IMR-90 (cell line): ENCODE results near the gene ERRFI1. TPM values are rescaled to one million over a fixed set of nuclear protein-coding genes. Genes with fewer than 3 reads are reported as not detected.

Source experiments
- ATAC-seq: fragments of 200-7000 bp; cut with Tn5 transposase; 2 replicates; pipeline ENCODE4 v1.9.1; 2020; ENCODE audit warnings: low read depth, mild to moderate bottlenecking, moderate library complexity
- BruUV-seq: library from RNA; stranded (reverse); fragments of 400-500 nt; replicated peaks from 2 replicates; lab custom pipeline; 2021; lab: Mats Ljungman, UMichigan
- CTCF ChIA-PET: fragments of 300-600 bp; formaldehyde crosslinking; extraction: SDS; loops from one replicate; lab custom pipeline; 2021; ENCODE audit warnings: antibody characterized with exemption; lab: Yijun Ruan, JAX
- POLR2A ChIA-PET: fragments of 300-600 bp; sonication (Branson Sonifier 250); formaldehyde crosslinking; loops from one replicate; lab custom pipeline; 2022; ENCODE audit warnings: antibody characterized with exemption; ENCODE audit not compliant: unreplicated experiment; lab: Charles Lee
- DNase-seq: peaks from one replicate; pipeline ENCODE4 v3.0.0; 2013
- H2AFZ ChIP-seq: replicated peaks from 2 replicates; pipeline ENCODE3; 2013; ENCODE audit warnings: low read length, mild to moderate bottlenecking; ENCODE audit not compliant: poor library complexity
- H2AK5ac ChIP-seq: 2 replicates; pipeline ENCODE4 v1.6.1; 2013; ENCODE audit warnings: low read depth, low read length, inconsistent platforms
- H2AK9ac ChIP-seq: replicated peaks from 2 replicates; pipeline ENCODE3; 2013; ENCODE audit warnings: mild to moderate bottlenecking, low read depth, low read length, moderate library complexity; ENCODE audit not compliant: poor library complexity
- H2BK120ac ChIP-seq: 2 replicates; pipeline ENCODE4 v1.6.1; 2013; ENCODE audit warnings: low read depth, low read length, inconsistent platforms
- H2BK15ac ChIP-seq: 3 replicates; pipeline ENCODE4 v1.6.1; 2013; ENCODE audit warnings: low read depth, low read length, inconsistent platforms
- H2BK20ac ChIP-seq: 2 replicates; pipeline ENCODE4 v1.6.1; 2013; ENCODE audit warnings: low read depth, mild to moderate bottlenecking, inconsistent platforms, low read length, moderate library complexity
- H2BK5ac ChIP-seq: 2 replicates; pipeline ENCODE4 v1.6.1; 2013; ENCODE audit warnings: mild to moderate bottlenecking, low read depth, low read length, inconsistent platforms; ENCODE audit not compliant: poor library complexity, severe bottlenecking
- H3K14ac ChIP-seq: replicated peaks from 2 replicates; pipeline ENCODE4 v1.6.1; 2013; ENCODE audit warnings: low read depth, low read length, inconsistent platforms
- H3K18ac ChIP-seq: 2 replicates; pipeline ENCODE4 v1.6.1; 2013; ENCODE audit warnings: low read depth, low read length, control low read depth
- H3K23ac ChIP-seq: 2 replicates; pipeline ENCODE4 v1.6.1; 2013; ENCODE audit warnings: low read depth, low read length, inconsistent platforms
- H3K27ac ChIP-seq: 2 replicates; pipeline ENCODE4 v1.5.1; 2013; ENCODE audit warnings: mild to moderate bottlenecking, control low read depth, low read length; ENCODE audit not compliant: insufficient read depth
- H3K27me3 ChIP-seq: 2 replicates; pipeline ENCODE4 v1.6.1; 2013; ENCODE audit warnings: low read length; ENCODE audit not compliant: control insufficient read depth, insufficient read depth
- H3K36me3 ChIP-seq: 2 replicates; pipeline ENCODE4 v1.6.1; 2013; ENCODE audit warnings: low read length, mixed read lengths; ENCODE audit not compliant: control insufficient read depth, insufficient read depth
- H3K4ac ChIP-seq: 2 replicates; pipeline ENCODE4 v1.6.1; 2013; ENCODE audit warnings: low read depth, low read length, inconsistent platforms
- H3K4me1 ChIP-seq: 2 replicates; pipeline ENCODE4 v1.6.1; 2013; ENCODE audit warnings: low read length, mixed read lengths; ENCODE audit not compliant: control insufficient read depth, insufficient read depth
- H3K4me2 ChIP-seq: 2 replicates; pipeline ENCODE4 v1.6.1; 2013; ENCODE audit warnings: low read depth, mild to moderate bottlenecking, control low read depth, low read length, moderate library complexity
- H3K4me3 ChIP-seq: 2 replicates; pipeline ENCODE4 v1.5.1; 2013; ENCODE audit warnings: low read depth, mild to moderate bottlenecking, control low read depth, low read length, moderate library complexity; ENCODE audit not compliant: insufficient read depth
- H3K56ac ChIP-seq: 2 replicates; pipeline ENCODE4 v1.6.1; 2013; ENCODE audit warnings: low read length, inconsistent platforms; ENCODE audit not compliant: insufficient read depth; ENCODE audit errors: extremely low read depth
- H3K79me1 ChIP-seq, 2 experiments: 2 replicates each; pipeline ENCODE4 v1.6.1; 2013; ENCODE audit warnings: low read length in 2 of 2, inconsistent platforms in 1 of 2, low read depth in 1 of 2
- H3K9ac ChIP-seq: 2 replicates; pipeline ENCODE4 v1.6.1; 2013; ENCODE audit warnings: low read depth, low read length, control low read depth
- H3K9me1 ChIP-seq: 2 replicates; pipeline ENCODE4 v1.6.1; 2013; ENCODE audit warnings: low read length, inconsistent platforms; ENCODE audit not compliant: insufficient read depth
- H3K9me3 ChIP-seq: 2 replicates; pipeline ENCODE4 v1.6.1; 2013; ENCODE audit warnings: low read length; ENCODE audit not compliant: control insufficient read depth, insufficient read depth
- H4K20me1 ChIP-seq: 2 replicates; pipeline ENCODE4 v1.6.1; 2013; ENCODE audit warnings: low read length, inconsistent platforms; ENCODE audit not compliant: insufficient read depth
- H4K5ac ChIP-seq: 2 replicates; pipeline ENCODE4 v1.6.1; 2013; ENCODE audit warnings: mild to moderate bottlenecking, low read depth, low read length, control low read depth
- H4K8ac ChIP-seq, 2 experiments: 2 replicates each; pipeline ENCODE4 v1.6.1; 2013; ENCODE audit warnings: low read depth in 2 of 2, low read length in 2 of 2, control low read depth in 1 of 2, inconsistent platforms in 1 of 2
- H4K91ac ChIP-seq: 2 replicates; pipeline ENCODE4 v1.6.1; 2013; ENCODE audit warnings: low read depth, low read length, inconsistent platforms; ENCODE audit not compliant: insufficient read depth
- CEBPB ChIP-seq: IDR thresholded peaks from 2 replicates; pipeline ENCODE4 v1.6.1; 2012; ENCODE audit warnings: low read depth, low read length, improper control_type of control experiment
- RFX5 ChIP-seq: IDR thresholded peaks from 2 replicates; pipeline ENCODE4 v1.8.0; 2012; ENCODE audit warnings: low read depth, mild to moderate bottlenecking, low read length, moderate library complexity
- WGBS, 2 experiments: methylation state at CpG; one replicate each; pipeline versions ENCODE4 v1.1.5 to v1.1.7; 2013; ENCODE audit warnings: missing lambda C conversion rate in 2 of 2; ENCODE audit not compliant: insufficient read length in 1 of 2; ENCODE audit errors: extremely low coverage in 2 of 2; 5-methylcytosine and 5-hydroxymethylcytosine counted together
- dilution Hi-C: fragments of 300-500 bp; cut with HindIII; formaldehyde crosslinking; loops from one replicate; pipeline ENCODE4 v1.14.3; 2018; ENCODE audit warnings: low sequenced_read_pairs; ENCODE audit not compliant: unreplicated experiment
- in situ Hi-C: fragments of 300-500 bp; cut with MboI; formaldehyde crosslinking; loops from 3 replicates; pipeline ENCODE4 v1.14.3; 2019; ENCODE audit warnings: low sequenced_read_pairs, inconsistent platforms, mixed read lengths
- intact Hi-C: fragments of 100-400 bp; cut with micrococcal nuclease; formaldehyde crosslinking; loops from 2 replicates; pipeline ENCODE4 v1.10.0; 2022
- polyA plus RNA-seq, 3 experiments: library from polyadenylated mRNA; depleted of rRNA; stranded (reverse); fragments of >200 nt; gene quantifications; 2 replicates each; pipeline ENCODE4 v1.2.3, GENCODE V29; 2012; ENCODE audit warnings: low replicate concordance in 1 of 3
- total RNA-seq: library from RNA; depleted of rRNA; stranded (reverse); fragments of >200 nt; gene quantifications from 2 replicates; pipeline ENCODE4 v1.2.3, GENCODE V29; 2012

Gene ERRFI1
- total and polyA plus RNA-seq, 2 of the 4 experiments (the other 2 are of a cell fraction) = 101 to 145 TPM

DNA sequence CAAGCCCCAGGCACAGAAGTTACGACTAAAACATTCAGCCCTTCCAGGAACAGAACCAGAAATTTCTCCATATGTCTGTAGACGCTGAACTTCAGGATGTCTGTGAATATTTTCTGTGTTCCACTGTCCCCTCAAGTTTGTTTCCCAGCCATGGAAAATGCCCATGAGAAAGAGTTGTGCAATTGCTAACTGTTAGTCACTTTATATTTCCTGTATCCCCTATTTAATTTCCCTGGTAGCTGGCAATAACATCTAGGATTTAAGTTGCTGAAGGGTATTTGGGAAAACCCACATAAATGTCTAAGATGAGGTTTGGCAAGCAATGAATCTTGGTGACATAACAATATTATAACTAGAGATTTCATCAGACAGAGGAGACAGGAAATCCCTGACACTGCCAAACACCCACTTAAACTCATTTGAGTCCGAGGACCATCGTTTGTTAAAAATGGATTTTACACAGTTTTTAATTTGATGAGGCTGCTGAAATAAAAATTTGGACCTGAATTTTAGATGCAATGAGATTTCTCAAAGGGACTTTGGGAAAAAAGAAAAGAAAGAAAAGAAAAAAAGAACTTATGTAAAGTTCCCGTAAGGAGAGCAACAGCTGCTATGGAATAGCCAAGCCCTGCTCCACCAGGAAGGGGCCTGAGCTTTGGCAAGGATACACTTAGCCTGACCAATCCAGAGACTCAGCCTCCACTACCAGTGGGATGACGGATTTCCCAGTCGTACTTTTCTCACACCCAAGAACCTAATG lies 21.8 kb upstream of the ERRFI1 start:
- H4K5ac ChIP-seq = peak overlapping the region; percentile 75
- peak overlapping the region; percentile 78 for H3K4ac ChIP-seq
- TF ChIP-seq RFX5 = no peak
- peak; percentile 97 for TF ChIP-seq CEBPB
- H3K27ac ChIP-seq = peak overlapping the region; percentile 72
- peak overlapping the region; percentile 42; the same call in 1 of the 2 replicates for H3K23ac ChIP-seq
- peak; percentile 77 for ATAC-seq
- H4K20me1 ChIP-seq = no peaks in the 10 kb centered on the region
- ChIA-PET POLR2A (interaction anchor here (0.6 kb wide), 1 partner anchor 1977 kb away, joined by 3 read pairs; no protein-coding TSS in a partner anchor), CTCF (no interaction called here)
- H3K4me2 ChIP-seq = peak overlapping the region; percentile 54; the same call in 1 of the 2 replicates
- peak overlapping the region; percentile 9; the same call in 1 of the 2 replicates for H3K9ac ChIP-seq
- intact Hi-C loops (loop anchor here (5.0 kb wide), 1 partner anchor 44 kb away; no protein-coding TSS in a partner anchor), in situ Hi-C loops (no loop called here), dilution Hi-C loops (no loop called here)
- peak overlapping the region; percentile 80 for H2BK120ac ChIP-seq
- H3K27me3 ChIP-seq = no peaks in the 10 kb centered on the region
- H3K18ac ChIP-seq = peak overlapping the region; percentile 91
- no peaks in the 10 kb centered on the region for H3K36me3 ChIP-seq
- peak overlapping the region; percentile 87 for H2BK5ac ChIP-seq
- H2BK20ac ChIP-seq = peak overlapping the region; percentile 83
- peaks cover 5% of the 10 kb centered on the region for H3K9me1 ChIP-seq
- peak overlapping the region; percentile 52 to 69; a peak in 3 of 4 replicates for H4K8ac ChIP-seq
- DNase-seq = peak; percentile 80
- H3K79me1 ChIP-seq = no peaks in the 10 kb centered on the region
- BruUV-seq = no TSS peak
- peak overlapping the region; percentile 83 for H2AK5ac ChIP-seq
- H3K9me3 ChIP-seq = no peaks in the 10 kb centered on the region
- peak overlapping the region; percentile 40 for H2AFZ ChIP-seq
- H2BK15ac ChIP-seq = peak overlapping the region; percentile 96
- H3K4me3 ChIP-seq = no peak overlapping the region
- peak overlapping the region; percentile 81 for H4K91ac ChIP-seq
- H3K56ac ChIP-seq = peak overlapping the region; percentile 8; the same call in 1 of the 2 replicates
- peak overlapping the region; percentile 42 for H3K14ac ChIP-seq
- peaks cover 12% of the 10 kb centered on the region for H3K4me1 ChIP-seq
- WGBS, 2 experiments = no CpG with 5 or more reads among the region's 7 CpGs
- H2AK9ac ChIP-seq = no peak overlapping the region
